PC-3 (cell line): ENCODE measurements around the gene ETS1. TPM values are rescaled to one million over a fixed set of nuclear protein-coding genes. Genes with fewer than 3 reads are reported as not detected.

Experiments
- ATAC-seq: fragments of 200-7000 bp; cut with Tn5 transposase; 2 replicates; pipeline ENCODE4 v1.9.1; 2020; ENCODE audit warnings: mild to moderate bottlenecking, moderate library complexity
- BruUV-seq: library from RNA; stranded (reverse); fragments of 400-500 nt; replicated peaks from 2 replicates; lab custom pipeline; 2021; lab: Mats Ljungman, UMichigan
- CTCF ChIA-PET: fragments of 300-600 bp; sonication (Branson Sonifier 250); formaldehyde crosslinking; loops from one replicate; lab custom pipeline; 2022; ENCODE audit warnings: antibody characterized with exemption; lab: Charles Lee
- POLR2A ChIA-PET: fragments of 300-600 bp; sonication (Branson Sonifier 250); formaldehyde crosslinking; loops from one replicate; lab custom pipeline; 2022; ENCODE audit warnings: antibody characterized with exemption; ENCODE audit not compliant: unreplicated experiment; lab: Charles Lee
- DNase-seq: peaks from one replicate; pipeline ENCODE4 v3.0.0-alpha.2; 2015
- H2AFZ ChIP-seq: fragments of 300-600 bp; sonication (generic); 2 replicates; pipeline ENCODE4 v1.6.0; 2016; ENCODE audit warnings: antibody characterized with exemption, low read length
- H3F3A ChIP-seq: fragments of 300-600 bp; sonication (generic); one replicate; pipeline ENCODE4 v1.6.0; 2017; ENCODE audit warnings: antibody characterized with exemption, low read length, control low read depth, mild to moderate bottlenecking; ENCODE audit not compliant: unreplicated experiment
- H3K27ac ChIP-seq: fragments of 300-600 bp; sonication (generic); 2 replicates; pipeline ENCODE4 v1.5.1; 2016; ENCODE audit warnings: mild to moderate bottlenecking, low read length
- H3K27me3 ChIP-seq: fragments of 300-600 bp; sonication (generic); 2 replicates; pipeline ENCODE4 v1.6.1; 2016; ENCODE audit warnings: low read length, mixed read lengths
- H3K36me3 ChIP-seq: fragments of 300-600 bp; sonication (generic); 2 replicates; pipeline ENCODE4 v1.6.1; 2016; ENCODE audit warnings: low read depth, mixed run types, low read length, mixed read lengths
- H3K4me1 ChIP-seq: fragments of 300-600 bp; sonication (generic); 2 replicates; pipeline ENCODE4 v1.5.1; 2016; ENCODE audit warnings: low read length; ENCODE audit not compliant: insufficient read depth
- H3K4me2 ChIP-seq: fragments of 300-600 bp; sonication (generic); 2 replicates; pipeline ENCODE4 v1.6.0; 2016; ENCODE audit warnings: low read length
- H3K4me3 ChIP-seq: fragments of 300-600 bp; sonication (generic); 2 replicates; pipeline ENCODE4 v1.5.1; 2016; ENCODE audit warnings: mild to moderate bottlenecking, low read length, mixed read lengths
- H3K79me2 ChIP-seq: fragments of 300-600 bp; sonication (generic); 2 replicates; pipeline ENCODE4 v1.6.1; 2017; ENCODE audit warnings: low read length, mixed read lengths
- H3K9ac ChIP-seq: fragments of 300-600 bp; sonication (generic); 2 replicates; pipeline ENCODE4 v1.6.0; 2016; ENCODE audit warnings: mild to moderate bottlenecking, low read length
- H3K9me2 ChIP-seq: fragments of 300-600 bp; sonication (generic); replicated peaks from 2 replicates; pipeline ENCODE4 v1.6.1; 2016; ENCODE audit warnings: mixed run types, low read length, mixed read lengths
- H3K9me3 ChIP-seq: fragments of 300-600 bp; sonication (generic); 2 replicates; pipeline ENCODE4 v1.6.1; 2016; ENCODE audit warnings: low read length, mixed read lengths
- H4K20me1 ChIP-seq: fragments of 300-600 bp; sonication (generic); 2 replicates; pipeline ENCODE4 v1.6.1; 2016; ENCODE audit warnings: low read length, mixed read lengths
- EZH2 ChIP-seq: fragments of 300-600 bp; sonication (generic); IDR thresholded peaks from one replicate; pipeline ENCODE4 v1.6.1; 2017; ENCODE audit warnings: antibody characterized with exemption, mild to moderate bottlenecking, low read length; ENCODE audit not compliant: unreplicated experiment
- EZH2phosphoT487 ChIP-seq: fragments of 300-600 bp; sonication (generic); IDR thresholded peaks from 2 replicates; pipeline ENCODE4 v1.6.1; 2018; ENCODE audit warnings: mild to moderate bottlenecking, antibody characterized with exemption, low read length, borderline replicate concordance
- intact Hi-C: fragments of 100-400 bp; cut with micrococcal nuclease; formaldehyde crosslinking; loops from 2 replicates; pipeline ENCODE4 v1.9.0; 2023
- total RNA-seq: library from RNA; depleted of rRNA; stranded (reverse); fragments of >200 nt; gene quantifications from 2 replicates; pipeline ENCODE4 v1.2.3, GENCODE V29; 2014
- TF ChIP-seq, protein P1 (sequence below): fragments of 300-600 bp; sonication (generic); conservative IDR thresholded peaks from 2 replicates; pipeline ENCODE4 v1.5.1; 2017; ENCODE audit warnings: antibody characterized with exemption, low read depth, mild to moderate bottlenecking, low read length

ETS1 gene
- total RNA-seq, 1 experiment from 2014 or later = 52.0 TPM

DNA sequence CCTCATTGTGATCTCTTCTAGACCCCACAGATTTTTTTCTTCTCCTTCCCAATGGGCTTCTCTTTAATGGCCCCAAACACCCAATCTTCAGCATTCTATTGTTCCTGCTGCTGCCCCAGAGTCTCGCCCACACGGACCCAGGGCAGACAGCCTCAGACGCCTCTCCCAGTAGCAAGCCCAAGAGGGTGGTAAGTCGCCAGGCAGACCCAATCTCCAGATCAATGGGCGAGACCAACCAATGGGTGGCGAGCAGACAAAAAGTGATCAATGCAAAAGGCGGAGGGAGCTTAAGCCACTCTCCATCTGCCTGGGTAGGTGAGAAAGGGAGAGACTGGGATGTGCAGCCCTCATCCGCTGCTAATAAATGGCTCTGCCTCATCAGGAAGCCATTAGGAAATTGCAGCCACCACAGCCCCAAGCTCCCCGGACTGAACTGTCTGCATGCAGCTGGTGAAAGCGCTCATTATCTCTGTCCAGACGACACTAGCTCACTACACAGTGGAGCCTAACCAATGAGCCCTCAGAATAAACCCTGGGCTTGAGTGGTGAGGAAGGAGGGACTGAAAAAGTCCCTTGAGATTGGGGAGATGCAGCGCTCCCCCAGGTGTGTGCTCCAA lies 81.8 kb downstream of the ETS1 start:
- ChIA-PET POLR2A (no interaction called here), CTCF (no interaction called here)
- Histone ChIP-seq H4K20me1 (no peaks in the 10 kb centered on the region), H3K36me3 (peaks cover 29% of the 10 kb centered on the region), H3K9me3 (no peaks in the 10 kb centered on the region), H3K9me2 (no peaks in the 10 kb centered on the region), H3K27ac (no peak overlapping the region), H3K4me3 (no peak overlapping the region), H3K9ac (no peak overlapping the region), H3K27me3 (no peaks in the 10 kb centered on the region), H3K4me1 (peaks cover 89% of the 10 kb centered on the region), H3K4me2 (no peak overlapping the region), H2AFZ (no peak overlapping the region), H3K79me2 (peaks cover 95% of the 10 kb centered on the region), H3F3A (peaks cover 13% of the 10 kb centered on the region)
- TF ChIP-seq EZH2 (no peak), EZH2phosphoT487 (no peak)
- TF ChIP-seq, protein P1, sequence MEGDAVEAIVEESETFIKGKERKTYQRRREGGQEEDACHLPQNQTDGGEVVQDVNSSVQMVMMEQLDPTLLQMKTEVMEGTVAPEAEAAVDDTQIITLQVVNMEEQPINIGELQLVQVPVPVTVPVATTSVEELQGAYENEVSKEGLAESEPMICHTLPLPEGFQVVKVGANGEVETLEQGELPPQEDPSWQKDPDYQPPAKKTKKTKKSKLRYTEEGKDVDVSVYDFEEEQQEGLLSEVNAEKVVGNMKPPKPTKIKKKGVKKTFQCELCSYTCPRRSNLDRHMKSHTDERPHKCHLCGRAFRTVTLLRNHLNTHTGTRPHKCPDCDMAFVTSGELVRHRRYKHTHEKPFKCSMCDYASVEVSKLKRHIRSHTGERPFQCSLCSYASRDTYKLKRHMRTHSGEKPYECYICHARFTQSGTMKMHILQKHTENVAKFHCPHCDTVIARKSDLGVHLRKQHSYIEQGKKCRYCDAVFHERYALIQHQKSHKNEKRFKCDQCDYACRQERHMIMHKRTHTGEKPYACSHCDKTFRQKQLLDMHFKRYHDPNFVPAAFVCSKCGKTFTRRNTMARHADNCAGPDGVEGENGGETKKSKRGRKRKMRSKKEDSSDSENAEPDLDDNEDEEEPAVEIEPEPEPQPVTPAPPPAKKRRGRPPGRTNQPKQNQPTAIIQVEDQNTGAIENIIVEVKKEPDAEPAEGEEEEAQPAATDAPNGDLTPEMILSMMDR = no peak
- no peak for DNase-seq
- BruUV-seq = no TSS peak
- intact Hi-C loops = no loop called here
- ATAC-seq = no peak

DNA sequence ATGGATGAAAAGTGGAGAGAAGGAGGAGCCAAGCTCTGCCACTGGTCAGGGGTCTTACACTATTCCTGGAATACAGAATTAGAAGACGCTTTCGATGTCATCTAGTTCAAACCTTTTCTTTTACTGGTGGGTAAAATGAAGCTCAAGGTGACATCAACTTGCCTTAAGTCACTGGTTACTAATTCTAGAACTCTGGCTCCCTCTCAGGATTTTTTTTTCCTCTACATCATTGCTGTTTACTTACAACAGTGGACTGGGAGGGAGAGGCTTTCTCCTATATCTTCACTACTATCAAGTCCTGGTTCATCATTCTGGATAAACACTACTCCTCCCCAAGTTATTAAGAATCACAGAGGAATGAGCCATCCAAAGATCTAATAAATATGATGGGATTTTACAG lies 82.9 kb downstream of the ETS1 start:
- no peak overlapping the region for H3K27ac ChIP-seq
- no peak overlapping the region for H3K4me2 ChIP-seq
- H3K27me3 ChIP-seq = no peaks in the 10 kb centered on the region
- H2AFZ ChIP-seq = no peak overlapping the region
- TF ChIP-seq EZH2 (no peak), EZH2phosphoT487 (no peak)
- TF ChIP-seq, protein P1 = no peak; the same call in 1 of the 2 replicates
- no peak overlapping the region for H3K9ac ChIP-seq
- no peak overlapping the region for H3K4me3 ChIP-seq
- H3K79me2 ChIP-seq = peaks cover 95% of the 10 kb centered on the region
- no peaks in the 10 kb centered on the region for H4K20me1 ChIP-seq
- H3F3A ChIP-seq = peaks cover 10% of the 10 kb centered on the region
- peaks cover 29% of the 10 kb centered on the region for H3K36me3 ChIP-seq
- H3K9me3 ChIP-seq = no peaks in the 10 kb centered on the region
- H3K9me2 ChIP-seq = no peaks in the 10 kb centered on the region
- CTCF ChIA-PET = no interaction called here
- intact Hi-C loops = no loop called here
- DNase-seq (no peak), ATAC-seq (no peak)
- BruUV-seq = no TSS peak
- POLR2A ChIA-PET = interaction anchor here (0.6 kb wide), 1 partner anchor 1997 kb away, joined by 3 read pairs; no protein-coding TSS in a partner anchor
- peaks cover 87% of the 10 kb centered on the region for H3K4me1 ChIP-seq

DNA sequence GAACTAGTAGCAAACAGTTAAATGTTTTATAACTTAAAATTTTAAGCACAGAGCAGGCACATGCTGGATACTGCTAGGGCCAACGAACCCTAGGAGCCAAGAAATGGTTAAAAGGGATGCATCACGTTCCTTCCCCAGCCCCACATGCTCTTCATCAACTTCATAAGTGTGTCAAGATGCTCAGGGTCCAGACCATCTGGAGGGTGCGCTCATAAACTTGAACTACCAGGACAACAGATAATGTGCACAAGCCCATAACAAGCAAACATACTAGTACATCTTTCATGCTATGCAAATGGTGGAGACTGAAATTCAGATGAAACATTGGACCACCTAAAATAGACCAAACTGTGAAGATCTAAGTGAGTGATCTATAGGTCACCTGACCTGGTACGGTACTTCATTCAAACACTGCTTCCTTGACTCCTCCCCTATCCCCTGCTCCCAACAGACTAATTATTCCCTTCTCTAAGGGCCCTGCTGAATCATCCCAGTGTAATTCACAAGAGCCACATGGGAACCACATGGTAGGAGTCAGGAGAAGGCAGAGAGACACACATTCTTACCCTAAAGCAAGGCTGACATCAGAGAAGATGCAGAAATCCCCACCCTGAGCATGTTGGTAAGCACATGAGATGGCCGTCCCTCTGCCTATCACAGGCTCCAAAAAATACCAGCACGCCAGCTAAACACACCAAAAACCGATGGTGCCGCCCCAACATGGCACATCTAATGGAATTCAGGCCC lies 83.9 kb downstream of the ETS1 start:
- no peaks in the 10 kb centered on the region for H3K9me3 ChIP-seq
- peaks cover 12% of the 10 kb centered on the region for H3F3A ChIP-seq
- no TSS peak for BruUV-seq
- peaks cover 87% of the 10 kb centered on the region for H3K4me1 ChIP-seq
- H2AFZ ChIP-seq = no peak overlapping the region
- H3K4me3 ChIP-seq = no peak overlapping the region
- no peaks in the 10 kb centered on the region for H3K27me3 ChIP-seq
- DNase-seq = no peak
- peaks cover 95% of the 10 kb centered on the region for H3K79me2 ChIP-seq
- intact Hi-C loops = no loop called here
- peaks cover 29% of the 10 kb centered on the region for H3K36me3 ChIP-seq
- no peaks in the 10 kb centered on the region for H4K20me1 ChIP-seq
- no peak overlapping the region for H3K9ac ChIP-seq
- TF ChIP-seq EZH2phosphoT487 (no peak), EZH2 (no peak)
- TF ChIP-seq, protein P1 = no peak
- H3K4me2 ChIP-seq = no peak overlapping the region
- ChIA-PET CTCF (no interaction called here), POLR2A (no interaction called here)
- no peak for ATAC-seq
- no peaks in the 10 kb centered on the region for H3K9me2 ChIP-seq
- no peak overlapping the region for H3K27ac ChIP-seq
